Activated CD4-positive, alpha-beta memory T cell treated with anti-CD3 and anti-CD28 coated beads for 36 hours (primary cell): ENCODE data around the gene TTC17. TPM values are rescaled to one million over a fixed set of nuclear protein-coding genes. Genes with fewer than 3 reads are reported as not detected.

ENCODE experiments used
- CTCF ChIA-PET: fragments of 350-600 bp; sonication (Branson Sonifier 250); formaldehyde crosslinking; loops from one replicate; lab custom pipeline; 2021; ENCODE audit warnings: antibody characterized with exemption, inconsistent platforms; lab: Charles Lee
- POLR2A ChIA-PET: fragments of 350-600 bp; sonication (Branson Sonifier 250); formaldehyde crosslinking; loops from one replicate; lab custom pipeline; 2021; ENCODE audit warnings: antibody characterized with exemption; lab: Charles Lee
- DNase-seq: peaks from one replicate; pipeline ENCODE4 v3.0.0-alpha.2; 2020
- H3K27ac Mint-ChIP-seq: one replicate; pipeline ENCODE4 v1.8.0; 2021; ENCODE audit warnings: mixed read lengths
- H3K27me3 Mint-ChIP-seq: one replicate; pipeline ENCODE4 v1.8.0; 2021; ENCODE audit warnings: mixed read lengths
- H3K36me3 Mint-ChIP-seq: one replicate; pipeline ENCODE4 v1.8.0; 2021; ENCODE audit warnings: mixed read lengths
- H3K4me1 Mint-ChIP-seq: one replicate; pipeline ENCODE4 v1.8.0; 2021; ENCODE audit warnings: low read depth, mixed read lengths
- H3K4me3 Mint-ChIP-seq: one replicate; pipeline ENCODE4 v1.8.0; 2021; ENCODE audit warnings: mild to moderate bottlenecking, mixed read lengths
- H3K9me3 Mint-ChIP-seq: one replicate; pipeline ENCODE4 v1.8.0; 2021; ENCODE audit warnings: mixed read lengths
- intact Hi-C: fragments of 100-400 bp; cut with micrococcal nuclease; formaldehyde crosslinking; loops from one replicate; pipeline ENCODE4 v1.15.1; 2023
- total RNA-seq, 2 experiments: library from RNA; stranded (reverse); gene quantifications; one replicate each; pipeline ENCODE4 v1.2.3, GENCODE V29; 2021

Gene TTC17
- total RNA-seq, 2 experiments from 2014 or later = 51.5 to 52.0 TPM

GRCh38 chr11:43515090-43515489 is 156.4 kb downstream of the TTC17 start:
- CTCF ChIA-PET = interaction anchor here (0.9 kb wide), 1 partner anchor 11 kb away, joined by 4 read pairs; no protein-coding TSS in a partner anchor
- POLR2A ChIA-PET = no interaction called here
- no peaks in the 10 kb centered on the region for H3K4me1 Mint-ChIP-seq
- H3K27ac Mint-ChIP-seq = no peak overlapping the region
- H3K27me3 Mint-ChIP-seq = peaks cover 20% of the 10 kb centered on the region
- DNase-seq = no peak
- H3K36me3 Mint-ChIP-seq = no peaks in the 10 kb centered on the region
- H3K4me3 Mint-ChIP-seq = no peak overlapping the region
- peaks cover under 1% of the 10 kb centered on the region for H3K9me3 Mint-ChIP-seq
- intact Hi-C loops = no loop called here

- DNase-seq = no peak
- CTCF ChIA-PET = no interaction called here
- Mint-ChIP-seq H3K4me1 (no peaks in the 10 kb centered on the region), H3K4me3 (no peak overlapping the region), H3K36me3 (no peaks in the 10 kb centered on the region), H3K9me3 (peaks cover 13% of the 10 kb centered on the region), H3K27ac (no peak overlapping the region), H3K27me3 (peaks cover 23% of the 10 kb centered on the region)
- POLR2A ChIA-PET = no interaction called here
- intact Hi-C loops = no loop called here
Measured at GRCh38 chr11:43516316-43516850, 157.7 kb downstream of the TTC17 start.

GRCh38 chr11:43517518-43517917 is 158.8 kb downstream of the TTC17 start:
- CTCF ChIA-PET = no interaction called here
- peaks cover 13% of the 10 kb centered on the region for H3K9me3 Mint-ChIP-seq
- POLR2A ChIA-PET = no interaction called here
- no peak overlapping the region for H3K4me3 Mint-ChIP-seq
- no peaks in the 10 kb centered on the region for H3K4me1 Mint-ChIP-seq
- no peak overlapping the region for H3K27ac Mint-ChIP-seq
- no peaks in the 10 kb centered on the region for H3K36me3 Mint-ChIP-seq
- no peak for DNase-seq
- intact Hi-C loops = no loop called here
- peaks cover 23% of the 10 kb centered on the region for H3K27me3 Mint-ChIP-seq

GRCh38 chr11:43518408-43519160 is 159.9 kb downstream of the TTC17 start:
- intact Hi-C loops = no loop called here
- Mint-ChIP-seq H3K36me3 (no peaks in the 10 kb centered on the region), H3K9me3 (peaks cover 13% of the 10 kb centered on the region), H3K27ac (no peak overlapping the region), H3K27me3 (peaks cover 23% of the 10 kb centered on the region), H3K4me1 (no peaks in the 10 kb centered on the region), H3K4me3 (no peak overlapping the region)
- CTCF ChIA-PET = no interaction called here
- POLR2A ChIA-PET = no interaction called here
- no peak for DNase-seq

- Mint-ChIP-seq H3K9me3 (peaks cover 13% of the 10 kb centered on the region), H3K4me1 (no peaks in the 10 kb centered on the region), H3K27me3 (peaks cover 15% of the 10 kb centered on the region), H3K27ac (no peak overlapping the region), H3K36me3 (no peaks in the 10 kb centered on the region), H3K4me3 (no peak overlapping the region)
- no peak for DNase-seq
- intact Hi-C loops = no loop called here
- ChIA-PET POLR2A (no interaction called here), CTCF (no interaction called here)
Measured at GRCh38 chr11:43521471-43521870, 162.8 kb downstream of the TTC17 start.

- Mint-ChIP-seq H3K27ac (no peak overlapping the region), H3K27me3 (peaks cover 6% of the 10 kb centered on the region), H3K36me3 (no peaks in the 10 kb centered on the region), H3K4me1 (no peaks in the 10 kb centered on the region), H3K4me3 (no peak overlapping the region), H3K9me3 (peaks cover 13% of the 10 kb centered on the region)
- POLR2A ChIA-PET = no interaction called here
- CTCF ChIA-PET = no interaction called here
- DNase-seq = no peak
- intact Hi-C loops = no loop called here
Measured at GRCh38 chr11:43523632-43524031, 164.9 kb downstream of the TTC17 start.

- no peaks in the 10 kb centered on the region for H3K4me1 Mint-ChIP-seq
- no peaks in the 10 kb centered on the region for H3K36me3 Mint-ChIP-seq
- H3K4me3 Mint-ChIP-seq = no peak overlapping the region
- intact Hi-C loops = no loop called here
- peaks cover 10% of the 10 kb centered on the region for H3K27me3 Mint-ChIP-seq
- ChIA-PET POLR2A (no interaction called here), CTCF (no interaction called here)
- no peaks in the 10 kb centered on the region for H3K9me3 Mint-ChIP-seq
- no peak for DNase-seq
- H3K27ac Mint-ChIP-seq = no peak overlapping the region
Measured at GRCh38 chr11:43532041-43532440, 173.3 kb downstream of the TTC17 start.

GRCh38 chr11:43537833-43538615 is 179.3 kb downstream of the TTC17 start:
- CTCF ChIA-PET = no interaction called here
- intact Hi-C loops = no loop called here
- no peaks in the 10 kb centered on the region for H3K4me1 Mint-ChIP-seq

GRCh38 chr11:43541993-43542392 is 183.3 kb downstream of the TTC17 start:
- H3K27ac Mint-ChIP-seq = no peak overlapping the region
- no peak for DNase-seq
- H3K36me3 Mint-ChIP-seq = no peaks in the 10 kb centered on the region
- CTCF ChIA-PET = no interaction called here
- peaks cover 3% of the 10 kb centered on the region for H3K9me3 Mint-ChIP-seq
- H3K4me1 Mint-ChIP-seq = peaks cover under 1% of the 10 kb centered on the region
- POLR2A ChIA-PET = no interaction called here
- intact Hi-C loops = no loop called here
- peaks cover 37% of the 10 kb centered on the region for H3K27me3 Mint-ChIP-seq
- no peak overlapping the region for H3K4me3 Mint-ChIP-seq

More at GRCh38 chr11:43537833-43538615, 179.3 kb downstream of the TTC17 start:
- Mint-ChIP-seq H3K4me3 (no peak overlapping the region), H3K27me3 (peaks cover 27% of the 10 kb centered on the region), H3K9me3 (peaks cover 3% of the 10 kb centered on the region), H3K27ac (no peak overlapping the region), H3K36me3 (no peaks in the 10 kb centered on the region)
- POLR2A ChIA-PET = no interaction called here
- DNase-seq = no peak

- POLR2A ChIA-PET = no interaction called here
- CTCF ChIA-PET = no interaction called here
- DNase-seq = no peak
- Mint-ChIP-seq H3K27ac (no peak overlapping the region), H3K4me3 (no peak overlapping the region), H3K9me3 (peaks cover 3% of the 10 kb centered on the region), H3K36me3 (no peaks in the 10 kb centered on the region), H3K4me1 (peaks cover 3% of the 10 kb centered on the region), H3K27me3 (peaks cover 36% of the 10 kb centered on the region)
- intact Hi-C loops = no loop called here
Measured at GRCh38 chr11:43542750-43543712, 184.3 kb downstream of the TTC17 start.
